H9 (cell line): ENCODE data around the gene S100A8. TPM values are rescaled to one million over a fixed set of nuclear protein-coding genes. Genes with fewer than 3 reads are reported as not detected.

Experiments used
- DNase-seq: peaks from one replicate; pipeline ENCODE4 v3.0.0-alpha.2; 2017
- H2AFZ ChIP-seq: one replicate; pipeline ENCODE4 v1.6.1; 2013; ENCODE audit warnings: mild to moderate bottlenecking, low read length, control low read depth, moderate library complexity
- H2AK5ac ChIP-seq: 2 replicates; pipeline ENCODE4 v1.6.1; 2013; ENCODE audit warnings: low read length, control low read depth, mixed read lengths; ENCODE audit not compliant: insufficient read length
- H2BK120ac ChIP-seq: one replicate; pipeline ENCODE4 v1.6.1; 2013; ENCODE audit warnings: low read depth, mild to moderate bottlenecking, low read length, control low read depth, inconsistent platforms; ENCODE audit not compliant: poor library complexity, severe bottlenecking
- H2BK12ac ChIP-seq: 2 replicates; pipeline ENCODE4 v1.6.1; 2013; ENCODE audit warnings: low read length, control low read depth, mixed read lengths, low read depth; ENCODE audit not compliant: insufficient read length
- H2BK15ac ChIP-seq: 2 replicates; pipeline ENCODE4 v1.6.1; 2013; ENCODE audit warnings: low read depth, low read length, control low read depth
- H2BK20ac ChIP-seq: one replicate; pipeline ENCODE4 v1.6.1; 2013; ENCODE audit warnings: low read depth, mild to moderate bottlenecking, low read length, control low read depth, inconsistent platforms; ENCODE audit not compliant: poor library complexity, severe bottlenecking
- H2BK5ac ChIP-seq: 2 replicates; pipeline ENCODE4 v1.6.1; 2013; ENCODE audit warnings: low read length, control low read depth, mixed read lengths; ENCODE audit not compliant: insufficient read length
- H3K14ac ChIP-seq: 2 replicates; pipeline ENCODE4 v1.6.1; 2013; ENCODE audit warnings: low read length, control low read depth; ENCODE audit not compliant: insufficient read depth
- H3K18ac ChIP-seq: 2 replicates; pipeline ENCODE4 v1.6.1; 2013; ENCODE audit warnings: low read depth, mild to moderate bottlenecking, mixed read lengths, low read length, control low read depth; ENCODE audit not compliant: insufficient read length
- H3K23ac ChIP-seq: 2 replicates; pipeline ENCODE4 v1.6.1; 2013; ENCODE audit warnings: low read length, control low read depth, mixed read lengths, low read depth; ENCODE audit not compliant: insufficient read length
- H3K23me2 ChIP-seq: 2 replicates; pipeline ENCODE4 v1.6.1; 2013; ENCODE audit warnings: low read depth, mild to moderate bottlenecking, mixed read lengths, low read length, control low read depth; ENCODE audit not compliant: insufficient read length, poor library complexity, severe bottlenecking
- H3K27ac ChIP-seq: 2 replicates; pipeline ENCODE4 v1.5.1; 2013; ENCODE audit warnings: low read length, control low read depth, mixed read lengths, low read depth; ENCODE audit not compliant: insufficient read length
- H3K27me3 ChIP-seq: 2 replicates; pipeline ENCODE4 v1.6.1; 2013; ENCODE audit warnings: low read length, control low read depth, inconsistent platforms; ENCODE audit not compliant: insufficient read depth
- H3K4ac ChIP-seq: 2 replicates; pipeline ENCODE4 v1.6.1; 2013; ENCODE audit warnings: low read depth, mild to moderate bottlenecking, control low read depth, inconsistent platforms, low read length, moderate library complexity
- H3K4me1 ChIP-seq: 2 replicates; pipeline ENCODE4 v1.6.1; 2013; ENCODE audit warnings: low read length, control low read depth, inconsistent platforms; ENCODE audit not compliant: insufficient read depth
- H3K4me2 ChIP-seq: 2 replicates; pipeline ENCODE4 v1.6.1; 2013; ENCODE audit warnings: low read length, control low read depth, mixed read lengths; ENCODE audit not compliant: insufficient read length, insufficient read depth
- H3K56ac ChIP-seq: 2 replicates; pipeline ENCODE4 v1.6.1; 2013; ENCODE audit warnings: low read depth, mild to moderate bottlenecking, mixed read lengths, low read length, control low read depth; ENCODE audit not compliant: insufficient read length
- H3K79me1 ChIP-seq: 2 replicates; pipeline ENCODE4 v1.6.1; 2013; ENCODE audit warnings: low read depth, mild to moderate bottlenecking, moderate library complexity, low read length, control low read depth, inconsistent platforms; ENCODE audit not compliant: insufficient read depth, poor library complexity, severe bottlenecking
- H3K79me2 ChIP-seq: 2 replicates; pipeline ENCODE4 v1.6.1; 2013; ENCODE audit warnings: low read length, control low read depth, inconsistent platforms; ENCODE audit not compliant: insufficient read depth
- H3K9ac ChIP-seq: 2 replicates; pipeline ENCODE4 v1.6.1; 2013; ENCODE audit warnings: low read length, control low read depth, mixed read lengths; ENCODE audit not compliant: insufficient read length; ENCODE audit errors: extremely low read depth
- H3K9me3 ChIP-seq: one replicate; pipeline ENCODE4 v1.6.1; 2013; ENCODE audit warnings: low read depth, low read length, inconsistent platforms; ENCODE audit not compliant: control insufficient read depth
- H3T11ph ChIP-seq: one replicate; pipeline ENCODE4 v1.6.1; 2013; ENCODE audit warnings: mild to moderate bottlenecking, low read length, control low read depth, inconsistent platforms
- H4K20me1 ChIP-seq: one replicate; pipeline ENCODE4 v1.6.1; 2013; ENCODE audit not compliant: control insufficient read depth, insufficient read length, insufficient read depth
- H4K5ac ChIP-seq: 2 replicates; pipeline ENCODE4 v1.6.1; 2013; ENCODE audit warnings: low read depth, mild to moderate bottlenecking, mixed read lengths, low read length, control low read depth; ENCODE audit not compliant: insufficient read length
- H4K8ac ChIP-seq: replicated peaks from 2 replicates; pipeline ENCODE4 v1.6.1; 2013; ENCODE audit warnings: low read length, control low read depth, mixed read lengths, low read depth; ENCODE audit not compliant: insufficient read length
- H4K91ac ChIP-seq: 2 replicates; pipeline ENCODE4 v1.6.1; 2013; ENCODE audit warnings: low read depth, mild to moderate bottlenecking, moderate library complexity, mixed read lengths, low read length, control low read depth; ENCODE audit not compliant: insufficient read length
- H3K27ac Mint-ChIP-seq, 3 experiments: 2 replicates in 2 of 3; 3 replicates in 1 of 3; pipeline ENCODE4 v1.8.0; 2020 to 2021; ENCODE audit warnings: mixed read lengths in 3 of 3, mild to moderate bottlenecking in 1 of 3, moderate library complexity in 1 of 3
- H3K27me3 Mint-ChIP-seq: 2 replicates; pipeline ENCODE4 v1.8.0; 2021; ENCODE audit warnings: low read depth, mild to moderate bottlenecking, moderate library complexity, mixed read lengths
- H3K36me3 Mint-ChIP-seq, 3 experiments: 2 replicates in 2 of 3; 3 replicates in 1 of 3; pipeline ENCODE4 v1.8.0; 2020 to 2021; ENCODE audit warnings: low read depth in 3 of 3, mixed read lengths in 3 of 3; ENCODE audit not compliant: insufficient read depth in 1 of 3
- H3K4me1 Mint-ChIP-seq, 2 experiments: 2 replicates each; pipeline ENCODE4 v1.8.0; 2020; ENCODE audit warnings: mixed read lengths in 2 of 2
- H3K4me3 Mint-ChIP-seq, 2 experiments: 2 replicates in 1 of 2; 3 replicates in 1 of 2; pipeline ENCODE4 v1.8.0; 2020 to 2021; ENCODE audit warnings: mild to moderate bottlenecking in 2 of 2, mixed read lengths in 2 of 2, moderate library complexity in 1 of 2
- H3K9me3 Mint-ChIP-seq, 2 experiments: 2 replicates in 1 of 2; 3 replicates in 1 of 2; pipeline ENCODE4 v1.8.0; 2020; ENCODE audit warnings: mild to moderate bottlenecking in 2 of 2, mixed read lengths in 2 of 2, moderate library complexity in 1 of 2
- WGBS: extraction: QIAGEN DNeasy Blood & Tissue Kit; methylation state at CpG from one replicate; pipeline ENCODE4 v1.1.7; 2013; ENCODE audit warnings: missing lambda C conversion rate, low lambda C conversion rate, mixed read lengths; ENCODE audit not compliant: insufficient read length; ENCODE audit errors: extremely low coverage; 5-methylcytosine and 5-hydroxymethylcytosine counted together
- total RNA-seq: library from RNA; stranded (reverse); gene quantifications from 2 replicates; pipeline ENCODE4 v1.2.1, GENCODE V29; 2021
- TF ChIP-seq, protein P1 (sequence below): fragments of 200-600 bp; sonication (generic); conservative IDR thresholded peaks from 3 replicates; pipeline ENCODE4 v1.8.0; 2021; ENCODE audit warnings: antibody characterized with exemption, mild to moderate bottlenecking

S100A8 gene
- total RNA-seq, 1 experiment from 2014 or later = not detected

DNA sequence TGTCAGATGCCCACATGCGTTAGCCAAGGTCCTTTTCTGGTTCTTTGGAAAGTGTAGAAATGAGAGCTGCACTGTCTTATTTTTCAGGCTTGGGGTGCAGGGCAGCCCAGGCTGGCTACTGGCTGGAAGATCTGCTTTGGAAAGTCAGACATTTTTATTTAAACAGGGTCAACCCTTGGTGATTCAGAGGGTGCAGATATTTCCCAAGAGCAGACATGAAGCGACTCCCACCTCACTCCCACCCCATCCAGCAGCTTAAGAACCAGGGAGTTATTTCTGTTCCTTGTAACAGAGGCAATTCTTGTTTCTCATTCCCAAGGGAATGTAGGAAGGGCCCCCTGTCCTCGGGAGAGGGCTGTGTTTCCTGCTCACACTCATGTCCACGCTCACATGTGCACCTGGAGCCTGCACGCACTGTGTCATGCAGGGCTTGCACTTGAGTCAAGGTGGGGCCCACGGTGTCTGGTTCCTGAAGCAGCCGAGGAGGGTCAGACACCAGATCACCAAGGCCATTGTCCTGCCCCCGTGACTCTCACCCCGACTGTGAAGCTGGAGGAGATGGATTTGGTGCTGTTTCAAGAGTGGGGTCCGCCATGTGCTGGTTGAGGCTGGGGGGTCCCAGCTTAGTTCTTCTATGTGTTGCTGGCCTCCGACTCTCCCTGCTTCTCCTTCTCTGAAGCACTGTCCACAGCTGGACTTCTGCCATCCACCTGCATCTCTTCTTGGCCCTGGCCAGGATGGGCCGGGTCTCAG is 26.4 kb upstream of the S100A8 start:
- Histone ChIP-seq H2AFZ (no peak overlapping the region), H4K5ac (no peak overlapping the region), H2AK5ac (no peak overlapping the region), H3K27ac (no peak overlapping the region), H3K18ac (no peak overlapping the region), H4K91ac (no peak overlapping the region), H3K23ac (no peak overlapping the region), H3K14ac (no peak overlapping the region), H3K56ac (no peak overlapping the region), H3T11ph (no peak overlapping the region), H3K27me3 (no peaks in the 10 kb centered on the region), H3K4me1 (no peaks in the 10 kb centered on the region), H2BK5ac (no peak overlapping the region), H2BK20ac (no peak overlapping the region), H3K79me2 (no peaks in the 10 kb centered on the region), H2BK12ac (no peak overlapping the region), H2BK15ac (no peak overlapping the region), H3K9ac (no peak overlapping the region), H3K9me3 (no peaks in the 10 kb centered on the region), H3K4ac (no peak overlapping the region), H2BK120ac (no peak overlapping the region), H4K8ac (no peak overlapping the region), H3K23me2 (no peaks in the 10 kb centered on the region), H3K79me1 (no peaks in the 10 kb centered on the region), H3K4me2 (no peak overlapping the region), H4K20me1 (no peaks in the 10 kb centered on the region)
- Mint-ChIP-seq H3K4me1 (no peaks in the 10 kb centered on the region), H3K36me3 (no peaks in the 10 kb centered on the region), H3K27me3 (peaks cover 9% of the 10 kb centered on the region), H3K9me3 (peaks cover 2 to 6% of the 10 kb centered on the region in 2 experiments; a peak in 2 of 5 replicates), H3K27ac (no peak overlapping the region), H3K4me3 (no peak overlapping the region)
- TF ChIP-seq, protein P1, sequence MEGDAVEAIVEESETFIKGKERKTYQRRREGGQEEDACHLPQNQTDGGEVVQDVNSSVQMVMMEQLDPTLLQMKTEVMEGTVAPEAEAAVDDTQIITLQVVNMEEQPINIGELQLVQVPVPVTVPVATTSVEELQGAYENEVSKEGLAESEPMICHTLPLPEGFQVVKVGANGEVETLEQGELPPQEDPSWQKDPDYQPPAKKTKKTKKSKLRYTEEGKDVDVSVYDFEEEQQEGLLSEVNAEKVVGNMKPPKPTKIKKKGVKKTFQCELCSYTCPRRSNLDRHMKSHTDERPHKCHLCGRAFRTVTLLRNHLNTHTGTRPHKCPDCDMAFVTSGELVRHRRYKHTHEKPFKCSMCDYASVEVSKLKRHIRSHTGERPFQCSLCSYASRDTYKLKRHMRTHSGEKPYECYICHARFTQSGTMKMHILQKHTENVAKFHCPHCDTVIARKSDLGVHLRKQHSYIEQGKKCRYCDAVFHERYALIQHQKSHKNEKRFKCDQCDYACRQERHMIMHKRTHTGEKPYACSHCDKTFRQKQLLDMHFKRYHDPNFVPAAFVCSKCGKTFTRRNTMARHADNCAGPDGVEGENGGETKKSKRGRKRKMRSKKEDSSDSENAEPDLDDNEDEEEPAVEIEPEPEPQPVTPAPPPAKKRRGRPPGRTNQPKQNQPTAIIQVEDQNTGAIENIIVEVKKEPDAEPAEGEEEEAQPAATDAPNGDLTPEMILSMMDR = no peak
- no CpG with 5 or more reads among the region's 12 CpGs for WGBS
- no peak for DNase-seq
